Stimulated activated CD8-positive, alpha-beta memory T cell treated with anti-CD3 and anti-CD28 coated beads, Interleukin-7, amount 100 ng/mL, for 48 hours (primary cell): ENCODE data around the gene FAM185A.
"Not testable (repeated sequence)": the region's sequence is repeated elsewhere in the genome, so short reads cannot be mapped to it uniquely, and the experiment has no call there.

ENCODE experiments used
- DNase-seq, 2 donors: peaks; one replicate each; pipeline ENCODE4 v3.0.0-alpha.2; 2020; ENCODE audit warnings: low read depth in 1 of 2; ENCODE audit errors: extremely low read depth in 1 of 2

The FAM185A gene

GRCh38 chr7:102748605-102749444 lies at the start of gene FAM185A:
Gene FAM185A (plus strand): TSS chr7:102748999. CDS start chr7:102749208, 209 bp downstream.
- peak; percentile 83 to 98 for DNase-seq

- DNase-seq = not testable (repeated sequence)
These were observed 35.6 kb upstream of the FAM185A start for GRCh38 chr7:102713011-102713690.

DNA sequence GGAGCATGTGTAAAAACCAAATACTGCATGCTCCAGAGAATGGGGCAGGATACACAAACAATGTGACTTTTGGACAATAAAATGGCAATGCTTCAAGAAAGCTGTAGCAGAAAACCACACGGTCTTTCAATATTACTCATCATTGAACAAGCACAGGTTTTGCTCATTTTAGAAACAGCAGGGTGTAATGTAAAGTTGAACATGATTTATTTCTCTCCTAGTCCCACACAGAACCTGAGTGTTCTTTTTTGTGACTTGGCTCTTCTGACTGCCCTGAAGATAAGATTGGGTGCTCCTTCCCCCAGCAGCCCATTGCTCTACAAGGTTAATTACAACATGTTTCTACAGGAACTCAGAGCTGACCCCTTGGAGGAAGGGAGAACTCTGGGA lies 35.1 kb upstream of the FAM185A start:
- DNase-seq = not testable (repeated sequence)

GRCh38 chr7:102714774-102715522 lies 33.9 kb upstream of the FAM185A start:
- DNase-seq = not testable (repeated sequence)

DNA sequence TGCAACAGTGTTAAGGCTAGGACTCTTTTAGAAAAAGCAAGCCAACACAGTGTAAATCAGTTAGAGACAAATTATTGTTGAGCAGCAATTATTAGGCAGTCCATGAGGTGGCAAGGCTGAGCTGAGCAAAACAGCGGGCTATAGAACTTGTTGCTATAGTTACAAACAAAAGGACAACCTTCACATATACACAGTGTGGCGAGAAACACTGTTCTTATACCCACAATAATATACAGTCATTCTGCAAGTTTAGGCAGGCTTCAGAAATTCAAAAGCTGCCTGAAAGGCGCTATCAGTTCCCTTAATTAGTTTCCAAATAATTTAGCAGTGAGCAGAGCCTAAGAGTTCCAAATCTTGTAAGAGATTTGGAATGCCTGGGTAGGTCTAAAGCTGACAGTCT lies 33.1 kb upstream of the FAM185A start:
- DNase-seq = not testable (repeated sequence)

GRCh38 chr7:102718491-102718890 lies 30.3 kb upstream of the FAM185A start:
- DNase-seq = not testable (repeated sequence)

- not testable (repeated sequence) for DNase-seq
These were observed 22.6 kb upstream of the FAM185A start for GRCh38 chr7:102726170-102726569.

DNA sequence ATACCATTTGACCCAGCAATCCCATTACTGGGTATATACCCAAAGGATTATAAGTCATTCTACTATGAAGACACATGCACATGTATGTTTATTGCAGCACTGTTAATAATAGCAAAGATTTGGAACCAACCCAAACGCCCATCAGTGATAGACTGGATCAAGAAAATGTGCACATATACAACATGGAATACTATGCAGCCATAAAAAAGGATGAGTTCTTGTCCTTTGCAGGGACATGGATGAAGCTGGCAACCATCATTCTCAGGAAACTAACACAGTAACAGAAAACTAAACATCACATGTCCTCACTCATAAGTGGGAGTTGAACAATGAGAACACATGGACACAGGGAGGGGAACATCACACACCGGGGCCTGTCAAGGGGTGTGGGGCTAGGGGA lies 19.1 kb upstream of the FAM185A start:
- DNase-seq = not testable (repeated sequence)

DNA sequence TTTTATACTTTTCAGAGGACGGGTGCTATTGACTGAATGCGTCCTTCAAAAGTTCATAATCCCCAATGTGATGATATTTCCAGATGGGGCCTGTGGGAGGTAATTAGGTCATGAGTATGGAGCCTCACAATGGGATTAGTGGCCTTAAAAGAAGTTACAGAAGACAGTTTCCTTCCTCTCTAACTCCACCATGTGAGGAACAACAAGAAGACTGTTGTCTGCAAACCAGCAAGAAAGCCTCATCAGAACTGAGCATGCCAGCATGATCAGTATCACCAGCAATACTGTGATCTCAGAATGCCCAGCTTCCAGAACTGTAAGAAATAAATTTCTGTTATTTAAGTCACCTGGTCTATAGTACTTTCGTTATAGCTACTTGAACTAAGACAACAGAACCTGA lies 18.4 kb upstream of the FAM185A start:
- not testable (repeated sequence) for DNase-seq

DNA sequence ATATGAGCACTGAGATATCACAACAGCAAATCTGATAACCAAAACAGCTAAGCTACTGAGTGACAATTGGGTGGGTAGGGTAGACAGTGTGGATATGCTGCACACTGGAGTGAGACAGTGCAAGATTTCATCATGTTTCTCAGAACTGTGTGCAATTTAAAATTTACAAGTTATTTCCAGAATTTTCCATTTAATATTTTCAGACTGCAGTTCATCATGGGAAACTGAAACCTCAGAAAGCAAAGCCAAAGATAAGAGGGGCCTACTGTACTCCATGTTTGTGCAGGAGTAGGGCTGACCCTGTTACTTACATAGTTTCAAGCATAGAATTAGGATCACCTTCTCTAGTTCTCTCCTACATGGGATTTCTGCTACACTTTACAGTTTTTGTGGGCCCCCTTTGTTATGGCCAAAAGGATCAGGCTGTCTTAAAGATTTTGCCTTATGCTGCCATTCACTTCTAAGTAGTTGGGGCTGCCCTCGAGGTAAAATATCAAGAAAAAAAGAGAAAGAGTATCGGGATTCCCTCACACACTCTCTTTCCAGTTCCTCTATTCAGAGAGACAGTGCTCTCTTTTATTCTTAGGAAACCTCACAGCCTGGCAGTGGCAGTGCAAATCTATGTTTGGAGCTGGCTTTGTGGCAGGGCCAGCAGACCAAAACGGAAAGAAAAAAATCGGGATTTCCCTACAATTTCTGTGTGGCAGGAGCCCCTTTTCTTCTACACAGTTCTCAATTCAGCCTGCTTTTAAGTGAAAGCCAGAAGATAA lies 6.6 kb upstream of the FAM185A start:
- not testable (repeated sequence) for DNase-seq

DNA sequence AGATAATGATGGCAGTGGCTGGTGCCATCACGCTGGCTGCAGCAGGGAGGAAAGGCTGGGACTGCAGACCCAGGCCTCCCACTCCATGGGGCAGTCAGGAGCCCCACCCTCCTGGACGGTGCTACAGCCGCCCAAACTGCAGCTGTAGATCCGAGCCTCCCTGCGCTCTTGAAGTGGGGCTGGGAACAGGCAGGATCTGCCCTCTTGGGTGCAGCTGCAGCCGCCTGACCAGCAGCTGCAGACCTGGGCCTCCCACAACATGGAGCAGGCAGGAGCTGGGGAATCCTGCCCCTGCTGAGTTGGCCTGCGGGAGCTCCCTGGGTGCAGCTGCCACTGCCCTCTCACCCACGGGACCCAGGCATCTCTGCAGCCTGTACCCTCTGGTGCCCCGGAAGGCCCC lies 4.9 kb upstream of the FAM185A start:
- not testable (repeated sequence) for DNase-seq

GRCh38 chr7:102745494-102746288 lies 3.1 kb upstream of the FAM185A start:
- not testable (repeated sequence) for DNase-seq

DNA sequence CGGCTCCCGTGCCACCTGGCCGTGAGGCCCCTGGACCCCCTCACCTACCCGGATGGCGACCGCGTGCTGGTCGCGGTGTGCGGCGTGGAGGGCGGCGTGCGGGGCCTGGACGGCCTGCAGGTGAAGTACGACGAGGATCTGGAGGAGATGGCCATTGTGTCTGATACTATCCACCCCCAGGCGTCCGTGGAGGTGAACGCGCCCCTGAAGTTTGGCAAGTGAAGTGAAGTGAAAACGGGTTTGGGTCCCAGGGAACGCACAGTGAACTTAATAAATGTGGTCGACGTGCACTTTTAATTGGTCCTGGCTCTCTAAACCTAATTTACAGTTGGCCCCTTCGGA lies 617 bp downstream of the FAM185A start:
- not testable (repeated sequence) for DNase-seq

DNA sequence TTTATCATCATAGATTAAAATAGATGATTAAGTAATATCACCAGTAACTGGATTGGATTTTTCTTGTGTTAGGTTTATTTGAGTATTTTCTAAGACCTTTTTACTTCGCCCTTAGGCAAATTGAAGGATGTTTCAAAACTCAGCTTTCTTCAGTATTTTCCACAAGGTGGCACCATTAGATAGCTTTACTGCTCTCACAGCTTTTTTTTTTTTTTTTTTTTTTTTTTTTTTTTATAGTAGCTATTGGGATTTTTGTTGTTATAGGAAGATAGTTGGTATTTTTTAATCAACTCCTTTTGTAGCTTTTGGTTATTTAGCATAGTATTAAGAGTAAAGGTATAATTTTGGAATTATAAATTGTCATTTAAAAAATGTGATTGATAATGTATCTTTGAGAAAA lies 9.4 kb downstream of the FAM185A start:
- not testable (repeated sequence) for DNase-seq

DNA sequence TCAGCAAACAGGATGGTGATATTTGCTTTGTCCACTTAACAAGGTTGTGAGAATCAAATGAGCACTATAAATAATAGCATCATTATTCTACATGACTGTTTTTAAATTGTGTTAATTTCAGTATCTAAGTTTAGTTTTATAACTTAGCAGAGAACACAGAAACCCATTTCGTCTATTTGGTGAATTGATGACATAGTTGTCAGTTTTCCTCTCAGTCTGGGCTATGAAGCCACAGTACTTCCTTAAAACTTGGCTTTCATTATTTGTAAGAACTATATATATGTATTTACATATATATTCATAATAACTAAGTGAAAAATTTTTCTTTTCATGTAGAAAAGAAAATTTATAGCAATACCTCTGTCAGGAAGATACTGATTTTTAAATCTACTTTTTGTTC lies 11.1 kb downstream of the FAM185A start:
- DNase-seq = not testable (repeated sequence)

DNA sequence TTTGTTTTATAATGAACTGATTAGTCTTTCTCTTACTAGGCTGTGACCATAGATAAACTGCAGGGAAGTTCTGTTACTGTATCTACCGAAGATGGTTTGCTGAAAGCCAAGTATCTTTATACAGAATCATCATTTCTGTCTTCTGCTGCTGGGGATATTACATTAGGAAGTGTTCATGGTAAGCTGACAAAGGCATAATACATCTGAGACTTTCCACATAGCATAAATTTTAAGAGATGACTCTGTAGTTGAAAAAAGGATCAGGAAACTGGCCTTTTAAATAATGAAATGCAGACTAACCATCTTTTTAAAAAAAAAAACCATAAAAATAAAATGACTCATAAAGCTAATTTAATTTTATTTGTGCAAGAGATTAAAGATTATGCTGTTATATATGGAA lies 12.4 kb downstream of the FAM185A start:
- not testable (repeated sequence) for DNase-seq

DNA sequence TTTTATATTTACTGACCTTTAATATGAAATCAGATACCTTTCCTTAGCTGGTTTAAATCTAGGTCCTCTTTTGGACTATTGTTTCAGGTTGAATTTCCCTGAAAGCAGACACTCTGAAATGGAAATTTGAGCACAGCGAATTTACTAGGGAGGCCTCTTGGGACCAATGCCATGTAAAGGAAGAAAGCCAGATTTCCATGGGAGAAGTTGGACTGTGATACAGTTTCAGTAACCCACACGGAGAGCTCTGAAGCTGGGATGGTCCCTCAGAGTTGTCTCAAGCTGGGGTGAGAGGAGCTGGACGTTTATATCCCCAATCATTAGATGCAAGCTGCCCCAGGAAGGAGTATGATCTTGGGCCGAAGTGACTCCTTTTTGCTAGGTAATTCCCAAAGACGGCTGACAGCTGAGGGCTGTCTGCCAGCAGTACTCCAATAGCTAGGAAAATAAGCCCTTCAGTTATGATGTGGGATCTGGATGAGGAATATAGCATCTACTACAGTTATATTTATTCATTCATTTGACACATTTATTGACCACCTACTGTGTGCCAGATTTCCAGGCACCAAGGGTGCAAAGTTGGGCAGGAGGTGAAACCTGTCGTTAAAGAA lies 14.6 kb downstream of the FAM185A start:
- not testable (repeated sequence) for DNase-seq

DNA sequence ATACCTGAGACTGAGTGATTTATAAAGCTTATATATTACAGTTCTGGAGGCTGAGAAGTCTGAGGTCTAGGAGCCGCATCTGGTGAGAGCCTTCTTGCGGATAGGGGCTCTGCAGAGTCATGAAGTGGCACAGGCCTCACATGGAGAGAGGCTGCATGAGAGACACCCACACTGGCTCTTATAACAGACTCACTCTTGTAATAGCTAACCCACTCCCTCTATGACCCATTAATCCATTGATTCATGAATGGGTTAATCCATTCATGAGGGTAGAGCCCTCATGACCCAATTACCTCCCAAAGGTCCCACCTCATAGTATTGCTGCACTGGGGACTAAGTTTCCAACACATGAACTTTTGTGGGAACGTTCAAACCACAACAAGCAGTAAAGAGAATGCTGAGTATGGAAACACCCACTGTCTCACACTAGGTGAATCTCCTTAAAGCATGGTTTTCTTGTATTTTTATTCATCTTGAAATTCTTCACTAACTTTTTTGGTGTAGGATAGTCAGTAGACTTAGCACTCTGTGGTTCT lies 20.9 kb downstream of the FAM185A start:
- DNase-seq = not testable (repeated sequence)

DNA sequence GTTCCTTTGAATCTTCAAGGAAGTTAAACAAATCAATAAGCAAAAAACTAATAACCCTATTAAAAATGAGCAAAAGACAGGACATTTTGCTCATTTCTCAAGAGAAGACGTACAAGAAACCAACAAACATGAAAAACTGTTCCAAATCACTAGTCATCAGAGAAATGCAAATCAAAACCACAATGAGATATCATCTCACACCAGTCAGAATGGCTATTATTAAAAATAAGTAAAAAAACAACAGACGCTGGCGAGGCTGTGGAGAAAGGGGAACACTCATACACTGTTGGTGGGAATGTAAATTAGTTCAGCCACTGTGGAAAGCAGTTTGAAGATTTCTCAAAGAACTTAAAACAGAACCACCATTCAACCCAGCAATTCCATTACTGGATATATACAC lies 21.7 kb downstream of the FAM185A start:
- DNase-seq = not testable (repeated sequence)
